ENCODE measurements around the gene RIPPLY2. TPM values are rescaled to one million over a fixed set of nuclear protein-coding genes. Genes with fewer than 3 reads are reported as not detected.
"Not testable (repeated sequence)": the region's sequence is repeated elsewhere in the genome, so short reads cannot be mapped to it uniquely, and the experiment has no call there.

RIPPLY2 gene
- total RNA-seq, 1 donor from 2014 or later = 0.80 TPM

GRCh38 chr6:83890520-83890919 is 37.4 kb downstream of the RIPPLY2 start:
- intact Hi-C loops (cut with DNase I) = no loop called here
- DNase-seq (ENCODE audit: low spot score) (no peak), ATAC-seq (no peak)

GRCh38 chr6:83891586-83891985 is 38.4 kb downstream of the RIPPLY2 start:
- ATAC-seq (no peak), DNase-seq (ENCODE audit: low spot score) (no peak)
- intact Hi-C loops (cut with DNase I) = no loop called here

DNA sequence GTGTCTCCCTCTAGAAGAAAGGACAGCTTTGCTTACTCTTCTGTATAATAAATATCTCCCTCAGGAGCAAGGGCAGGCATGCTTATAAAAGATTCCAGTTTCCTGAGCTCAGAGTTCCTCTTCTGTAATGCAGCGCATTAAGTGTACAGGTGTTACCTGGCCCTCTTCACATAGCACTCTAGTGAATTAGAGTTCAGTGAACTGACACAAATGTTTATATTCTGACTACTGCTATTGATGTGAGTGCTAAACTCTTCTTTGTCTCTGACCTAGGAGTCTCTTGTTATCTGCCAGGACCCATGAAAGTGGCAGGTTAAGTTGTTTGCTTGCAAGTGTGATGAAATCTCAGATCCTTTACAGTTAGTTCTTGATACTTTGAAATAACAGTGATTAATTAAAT is 39.9 kb downstream of the RIPPLY2 start:
- no peak for ATAC-seq
- intact Hi-C loops (cut with DNase I) = no loop called here
- DNase-seq (ENCODE audit: low spot score) = no peak

DNA sequence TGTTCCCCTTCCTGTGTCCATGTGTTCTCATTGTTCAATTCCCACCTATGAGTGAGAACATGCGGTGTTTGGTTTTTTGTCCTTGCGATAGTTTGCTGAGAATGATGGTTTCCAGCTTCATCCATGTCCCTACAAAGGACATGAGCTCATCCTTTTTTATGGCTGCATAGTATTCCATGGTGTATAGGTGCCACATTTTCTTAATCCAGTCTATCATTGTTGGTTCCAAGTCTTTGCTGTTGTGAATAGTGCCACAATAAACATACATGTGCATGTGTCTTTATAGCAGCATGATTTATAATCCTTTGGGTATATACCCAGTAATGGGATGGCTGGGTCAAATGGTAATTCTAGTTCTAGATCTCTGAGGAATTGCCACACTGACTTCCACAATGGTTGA is 43.9 kb downstream of the RIPPLY2 start:
- ATAC-seq; DNase-seq (ENCODE audit: low spot score); intact Hi-C loops (cut with DNase I): not testable (repeated sequence)

- ATAC-seq = no peak
Observed at GRCh38 chr6:83901624-83902023, 48.5 kb downstream of the RIPPLY2 start.

GRCh38 chr6:83904395-83904794 is 51.2 kb downstream of the RIPPLY2 start:
- no peak for DNase-seq (ENCODE audit: low spot score)
- ATAC-seq = no peak
- intact Hi-C loops (cut with DNase I) = no loop called here

More at GRCh38 chr6:83901624-83902023, 48.5 kb downstream of the RIPPLY2 start:
- intact Hi-C loops (cut with DNase I) = no loop called here
- DNase-seq (ENCODE audit: low spot score) = no peak

DNA sequence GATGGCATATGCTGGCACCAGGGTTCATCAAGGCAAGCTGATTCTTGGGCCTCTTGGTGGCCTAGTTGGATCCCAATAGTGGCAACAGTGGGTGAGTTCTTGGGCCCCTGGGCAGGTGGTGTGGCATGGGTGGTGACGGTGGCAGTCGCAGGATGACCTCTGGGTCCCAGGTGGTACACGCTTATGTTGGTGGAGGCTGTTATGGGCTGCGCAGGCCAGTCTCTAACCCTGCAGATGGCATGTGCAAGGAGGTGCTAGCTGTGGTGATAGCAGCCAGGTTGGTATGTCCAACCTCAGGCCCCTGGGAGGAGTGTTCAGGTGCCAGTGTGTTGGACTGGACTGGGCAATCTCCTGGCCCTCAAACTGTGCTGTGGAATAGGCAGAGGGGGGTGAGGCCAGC is 52.5 kb downstream of the RIPPLY2 start:
- intact Hi-C loops (cut with DNase I) = no loop called here
- DNase-seq (ENCODE audit: low spot score) (no peak), ATAC-seq (no peak)

Other genes with a start within 250 kb of the RIPPLY2 start
- 2.7 TPM for gene SNAP91, start 144.3 kb upstream of the RIPPLY2 start, total RNA-seq
- gene CYB5R4, start 6.3 kb downstream of the RIPPLY2 start, total RNA-seq = 18.1 TPM
- 10.3 TPM for gene MRAP2, start 180.4 kb downstream of the RIPPLY2 start, total RNA-seq